Measurements from ENCODE around the gene STEAP3.

STEAP3 gene

DNA sequence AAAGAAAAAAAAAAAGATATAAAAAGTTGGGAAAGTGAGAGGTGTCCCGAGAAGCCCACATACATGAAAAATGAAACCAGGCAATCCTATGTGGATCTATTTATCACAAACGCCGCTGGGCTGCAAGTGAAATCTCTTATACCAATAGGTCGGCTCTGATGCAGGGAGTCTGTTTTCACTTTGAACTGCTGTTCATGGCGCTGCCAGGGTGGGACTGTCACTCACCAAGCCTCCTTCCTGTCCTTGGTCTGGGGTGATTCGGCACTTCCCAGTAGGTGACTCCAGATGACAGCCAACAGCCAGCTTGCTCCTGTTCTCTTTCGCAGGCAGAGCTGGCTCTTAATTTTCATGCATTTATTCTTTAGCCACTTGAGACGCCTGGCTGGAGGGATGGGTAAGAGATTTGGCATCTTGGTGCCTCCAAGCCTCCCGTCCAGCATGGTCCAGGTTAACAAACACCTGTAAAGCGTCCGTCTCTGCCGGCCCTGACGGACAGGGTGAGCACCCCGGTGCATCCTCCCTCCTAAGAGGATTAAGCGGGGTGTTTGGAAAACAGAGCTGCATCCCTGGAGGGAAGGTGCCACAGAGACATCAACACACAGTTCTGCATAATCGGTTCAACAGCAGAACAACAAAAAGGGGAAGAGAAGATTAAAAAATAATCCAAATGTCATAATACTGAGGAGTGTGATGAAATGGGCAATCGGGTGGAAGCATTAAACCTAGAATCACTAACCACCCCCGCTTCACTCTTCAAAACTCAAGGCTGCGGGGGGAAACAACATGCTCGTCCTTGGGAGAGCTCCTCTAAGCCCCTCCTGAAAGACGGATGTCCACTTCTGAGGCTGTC, 58.7 kb downstream of the STEAP3 start:
- no peak overlapping the region for H3K9ac ChIP-seq
- no peak overlapping the region for H3K4me3 ChIP-seq (ENCODE audit: low read depth, low read length)
- H3K27ac ChIP-seq, result no peak overlapping the region

DNA sequence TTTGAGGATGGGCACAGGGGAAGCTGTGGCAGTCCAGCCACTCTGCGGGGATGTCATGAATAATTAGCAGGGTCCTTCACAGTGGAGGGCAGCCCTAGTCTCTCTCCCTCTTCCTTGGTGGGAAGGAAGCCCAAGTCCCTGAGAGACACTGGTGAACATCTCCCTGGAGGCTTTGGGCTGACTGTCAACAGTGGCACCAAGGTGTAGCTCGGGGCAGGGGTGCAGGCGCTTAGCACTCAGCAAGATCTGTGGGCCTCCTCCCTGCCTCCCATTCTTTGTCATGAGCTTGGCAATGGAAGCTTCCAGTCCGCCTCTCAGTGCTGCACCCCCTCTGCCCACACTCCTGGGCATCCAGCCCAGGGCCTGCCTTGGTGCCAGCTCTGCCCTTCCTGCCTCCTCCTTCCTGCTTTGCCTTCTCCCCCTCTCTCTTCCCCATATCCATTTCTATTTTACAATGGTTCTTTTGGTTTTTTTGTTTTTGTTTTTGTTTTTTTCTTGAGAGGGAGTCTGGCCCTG, 59.4 kb downstream of the STEAP3 start:
- TF ChIP-seq, protein P1, sequence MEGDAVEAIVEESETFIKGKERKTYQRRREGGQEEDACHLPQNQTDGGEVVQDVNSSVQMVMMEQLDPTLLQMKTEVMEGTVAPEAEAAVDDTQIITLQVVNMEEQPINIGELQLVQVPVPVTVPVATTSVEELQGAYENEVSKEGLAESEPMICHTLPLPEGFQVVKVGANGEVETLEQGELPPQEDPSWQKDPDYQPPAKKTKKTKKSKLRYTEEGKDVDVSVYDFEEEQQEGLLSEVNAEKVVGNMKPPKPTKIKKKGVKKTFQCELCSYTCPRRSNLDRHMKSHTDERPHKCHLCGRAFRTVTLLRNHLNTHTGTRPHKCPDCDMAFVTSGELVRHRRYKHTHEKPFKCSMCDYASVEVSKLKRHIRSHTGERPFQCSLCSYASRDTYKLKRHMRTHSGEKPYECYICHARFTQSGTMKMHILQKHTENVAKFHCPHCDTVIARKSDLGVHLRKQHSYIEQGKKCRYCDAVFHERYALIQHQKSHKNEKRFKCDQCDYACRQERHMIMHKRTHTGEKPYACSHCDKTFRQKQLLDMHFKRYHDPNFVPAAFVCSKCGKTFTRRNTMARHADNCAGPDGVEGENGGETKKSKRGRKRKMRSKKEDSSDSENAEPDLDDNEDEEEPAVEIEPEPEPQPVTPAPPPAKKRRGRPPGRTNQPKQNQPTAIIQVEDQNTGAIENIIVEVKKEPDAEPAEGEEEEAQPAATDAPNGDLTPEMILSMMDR (IDR thresholded peaks at IDR 0.05), result no peak
- Histone ChIP-seq H3K27me3 (ENCODE audit: control insufficient read depth, insufficient read depth, low read length) (no peaks in the 10 kb centered on the region), H3K36me3 (ENCODE audit: control insufficient read depth, insufficient read depth, low read length) (no peaks in the 10 kb centered on the region), H3K4me2 (ENCODE audit: low read length) (no peak overlapping the region), H2AFZ (peak overlapping the region; percentile 44), H3K9me3 (ENCODE audit: control insufficient read depth, low read length) (no peaks in the 10 kb centered on the region), H3K4me1 (peaks cover 9% of the 10 kb centered on the region), H3K27ac (peak overlapping the region; percentile 60), H3K79me2 (no peaks in the 10 kb centered on the region), H3K4me3 (ENCODE audit: low read depth, low read length) (no peak overlapping the region), H3K9ac (no peak overlapping the region)

More for the DNA sequence above, 58.7 kb downstream of the STEAP3 start:
- Histone ChIP-seq H3K4me1 (peaks cover 9% of the 10 kb centered on the region), H3K9me3 (ENCODE audit: control insufficient read depth, low read length) (no peaks in the 10 kb centered on the region), H3K79me2 (no peaks in the 10 kb centered on the region), H2AFZ (no peak overlapping the region), H3K36me3 (ENCODE audit: control insufficient read depth, insufficient read depth, low read length) (no peaks in the 10 kb centered on the region), H3K27me3 (ENCODE audit: control insufficient read depth, insufficient read depth, low read length) (no peaks in the 10 kb centered on the region), H3K4me2 (ENCODE audit: low read length) (no peak overlapping the region)
- TF ChIP-seq, protein P1 (IDR thresholded peaks at IDR 0.05), result no peak

DNA sequence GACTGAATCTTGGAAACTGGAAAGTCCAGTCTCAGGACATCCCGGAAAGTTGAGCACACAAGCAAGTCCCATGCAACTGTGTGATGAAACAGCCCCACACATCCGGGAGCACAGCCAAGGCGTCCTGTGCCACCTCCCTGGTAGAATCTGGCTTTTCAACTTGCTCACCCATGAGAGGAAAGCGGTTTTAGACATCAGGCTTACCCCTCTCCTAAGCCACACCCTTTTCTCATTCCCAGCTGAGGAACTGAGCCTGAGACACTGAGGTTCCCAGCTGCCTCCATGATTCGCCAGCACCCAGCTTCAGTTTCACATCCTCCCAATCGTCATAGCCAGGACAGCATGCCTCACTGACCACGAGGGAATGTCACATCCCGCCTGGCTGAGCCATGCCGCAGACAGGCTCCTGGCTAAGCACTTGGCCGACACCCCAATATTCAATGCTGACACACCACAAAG, 60.3 kb downstream of the STEAP3 start:
- H3K9me3 ChIP-seq (ENCODE audit: control insufficient read depth, low read length), result no peaks in the 10 kb centered on the region
- TF ChIP-seq, protein P1 (IDR thresholded peaks at IDR 0.05), result no peak
- no peak overlapping the region for H3K9ac ChIP-seq
- H3K4me1 ChIP-seq, result peaks cover 9% of the 10 kb centered on the region
- peak overlapping the region; percentile 68 for H3K4me2 ChIP-seq (ENCODE audit: low read length)
- peak overlapping the region; percentile 60 for H3K27ac ChIP-seq
- H3K36me3 ChIP-seq (ENCODE audit: control insufficient read depth, insufficient read depth, low read length), result no peaks in the 10 kb centered on the region
- H3K27me3 ChIP-seq (ENCODE audit: control insufficient read depth, insufficient read depth, low read length), result no peaks in the 10 kb centered on the region
- H3K79me2 ChIP-seq, result no peaks in the 10 kb centered on the region
- peak overlapping the region; percentile 27 for H3K4me3 ChIP-seq (ENCODE audit: low read depth, low read length)
- peak overlapping the region; percentile 53 for H2AFZ ChIP-seq

DNA sequence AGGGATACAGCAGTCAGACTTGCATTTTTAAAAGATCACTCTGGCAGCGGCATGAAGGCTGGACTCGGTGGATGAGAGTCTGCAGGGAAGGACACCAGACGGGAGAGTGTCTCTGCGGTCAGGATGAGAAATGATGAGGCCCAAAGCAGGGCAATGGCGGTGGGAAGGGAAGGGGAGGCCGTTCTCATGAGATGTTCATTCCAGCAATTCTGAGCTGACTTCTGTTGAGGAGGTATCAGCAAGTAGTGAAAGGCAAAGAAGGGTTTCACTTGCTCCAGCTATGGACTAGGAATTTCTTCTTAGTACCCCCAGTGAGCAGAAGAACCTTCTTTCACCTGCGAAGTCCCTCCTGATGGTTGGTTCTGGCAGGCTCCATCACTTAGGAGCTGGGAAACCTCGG, 63.0 kb downstream of the STEAP3 start:
- Histone ChIP-seq H3K27me3 (ENCODE audit: control insufficient read depth, insufficient read depth, low read length) (no peaks in the 10 kb centered on the region), H3K4me3 (ENCODE audit: low read depth, low read length) (no peak overlapping the region), H3K36me3 (ENCODE audit: control insufficient read depth, insufficient read depth, low read length) (no peaks in the 10 kb centered on the region), H3K79me2 (no peaks in the 10 kb centered on the region), H3K9me3 (ENCODE audit: control insufficient read depth, low read length) (no peaks in the 10 kb centered on the region), H3K27ac (no peak overlapping the region), H3K9ac (no peak overlapping the region), H2AFZ (no peak overlapping the region), H3K4me2 (ENCODE audit: low read length) (no peak overlapping the region), H3K4me1 (peaks cover 16% of the 10 kb centered on the region)
- TF ChIP-seq, protein P1 (IDR thresholded peaks at IDR 0.05), result no peak
